Measurements from ENCODE around the gene LRRC7.

LRRC7 gene

GRCh38 chr1:69527273-69527672 lies 40.4 kb upstream of the LRRC7 start:
- DNase-seq (ENCODE audit: low read depth, low spot score), result no peak
- no peak for TF ChIP-seq CTCF (IDR thresholded peaks at IDR 0.05; ENCODE audit: insufficient read depth, low read length, missing control alignments)
- H3K4me3 ChIP-seq (ENCODE audit: low read depth, low read length), result no peak overlapping the region
- POLR2A ChIA-PET, result no interaction called here
- CTCF ChIA-PET, result no interaction called here

GRCh38 chr1:69528376-69528775 lies 39.3 kb upstream of the LRRC7 start:
- no peak for TF ChIP-seq CTCF (IDR thresholded peaks at IDR 0.05; ENCODE audit: insufficient read depth, low read length, missing control alignments)
- POLR2A ChIA-PET, result no interaction called here
- H3K4me3 ChIP-seq (ENCODE audit: low read depth, low read length), result no peak overlapping the region
- no peak for DNase-seq (ENCODE audit: low read depth, low spot score)
- CTCF ChIA-PET, result no interaction called here

GRCh38 chr1:69533343-69533742 lies 34.4 kb upstream of the LRRC7 start:
- H3K4me3 ChIP-seq (ENCODE audit: low read depth, low read length), result no peak overlapping the region
- TF ChIP-seq CTCF (IDR thresholded peaks at IDR 0.05; ENCODE audit: insufficient read depth, low read length, missing control alignments), result no peak
- ChIA-PET CTCF (no interaction called here), POLR2A (no interaction called here)
- no peak for DNase-seq (ENCODE audit: low read depth, low spot score)

- no peak overlapping the region for H3K4me3 ChIP-seq (ENCODE audit: low read depth, low read length)
- ChIA-PET CTCF (no interaction called here), POLR2A (no interaction called here)
- no peak for TF ChIP-seq CTCF (IDR thresholded peaks at IDR 0.05; ENCODE audit: insufficient read depth, low read length, missing control alignments)
- DNase-seq (ENCODE audit: low read depth, low spot score), result no peak
These were observed 32.9 kb upstream of the LRRC7 start for GRCh38 chr1:69534829-69535228.

GRCh38 chr1:69535490-69535889 lies 32.2 kb upstream of the LRRC7 start:
- no peak for TF ChIP-seq CTCF (IDR thresholded peaks at IDR 0.05; ENCODE audit: insufficient read depth, low read length, missing control alignments)
- ChIA-PET CTCF (no interaction called here), POLR2A (no interaction called here)
- no peak overlapping the region for H3K4me3 ChIP-seq (ENCODE audit: low read depth, low read length)
- no peak for DNase-seq (ENCODE audit: low read depth, low spot score)

GRCh38 chr1:69540052-69540451 lies 27.7 kb upstream of the LRRC7 start:
- TF ChIP-seq CTCF (IDR thresholded peaks at IDR 0.05; ENCODE audit: insufficient read depth, low read length, missing control alignments), result no peak
- no peak for DNase-seq (ENCODE audit: low read depth, low spot score)

More at GRCh38 chr1:69540052-69540451, 27.7 kb upstream of the LRRC7 start:
- H3K4me3 ChIP-seq (ENCODE audit: low read depth, low read length), result no peak overlapping the region
- ChIA-PET POLR2A (no interaction called here), CTCF (no interaction called here)
